ENCODE data around the gene ZDHHC14.

Gene ZDHHC14

DNA sequence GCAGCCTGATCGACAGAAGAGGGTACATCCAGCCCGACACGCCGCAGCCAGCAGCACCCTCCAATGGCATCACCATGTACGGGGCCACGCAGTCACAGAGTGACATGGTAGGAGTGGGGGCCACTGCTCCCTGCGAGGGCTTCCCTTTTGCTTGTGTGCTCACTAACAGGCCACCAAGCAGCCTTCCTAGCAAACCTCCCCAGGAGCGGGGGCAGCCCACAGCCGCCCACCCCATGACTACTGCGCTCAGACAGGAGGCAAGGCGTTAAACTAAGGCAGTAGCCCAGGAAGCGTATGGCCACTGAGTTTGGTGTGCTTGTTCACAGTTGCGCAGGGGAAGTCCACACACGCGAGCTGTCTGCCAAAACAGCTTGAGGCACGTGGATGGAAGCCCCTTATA, 272.5 kb downstream of the ZDHHC14 start:
- no peak for DNase-seq

- no peak for DNase-seq
These were observed 274.1 kb downstream of the ZDHHC14 start for GRCh38 chr6:157655139-157655538.

GRCh38 chr6:157656437-157656997, 275.5 kb downstream of the ZDHHC14 start:
- no peak for DNase-seq

GRCh38 chr6:157657754-157658153, 276.8 kb downstream of the ZDHHC14 start:
- DNase-seq = no peak

DNA sequence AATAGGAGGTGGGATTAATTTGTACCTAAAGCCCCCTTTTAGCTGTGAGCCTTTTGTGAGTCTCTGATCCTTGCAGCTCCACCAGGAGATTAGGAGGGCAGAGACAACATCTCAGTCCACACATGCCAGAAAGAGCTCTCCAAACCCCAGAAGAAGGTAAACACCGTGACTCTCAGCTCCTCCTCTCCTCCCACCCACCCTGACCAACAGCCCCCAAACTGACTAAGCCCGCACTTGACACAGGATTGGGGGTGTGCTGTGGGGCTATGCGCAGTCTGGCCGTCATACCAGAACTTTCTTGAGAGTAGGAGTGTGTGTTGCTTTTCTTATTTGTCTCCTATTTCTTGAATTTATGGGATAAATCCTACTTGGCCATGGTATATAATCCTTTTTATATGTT, 277.3 kb downstream of the ZDHHC14 start:
- DNase-seq = no peak

GRCh38 chr6:157659536-157660271, 278.7 kb downstream of the ZDHHC14 start:
- no peak for DNase-seq

DNA sequence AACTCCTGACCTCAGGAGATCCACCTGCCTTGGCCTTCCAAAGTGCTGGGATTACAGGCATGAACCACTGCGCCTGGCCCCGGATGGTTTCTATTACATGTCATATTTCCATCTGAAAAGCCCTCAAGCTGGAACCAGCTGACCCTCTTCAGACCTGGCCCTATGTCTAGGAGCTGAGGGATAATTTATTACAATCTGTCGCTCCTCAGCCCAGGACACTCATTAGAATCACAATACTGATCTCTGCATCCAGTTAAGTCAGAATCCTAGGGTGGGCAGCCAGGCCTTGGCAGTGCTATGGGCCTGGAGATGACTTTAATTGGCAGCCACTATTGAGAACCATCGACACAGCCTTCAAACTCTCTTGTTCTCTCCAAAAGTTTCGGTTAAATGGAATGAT, 279.4 kb downstream of the ZDHHC14 start:
- DNase-seq = no peak

DNA sequence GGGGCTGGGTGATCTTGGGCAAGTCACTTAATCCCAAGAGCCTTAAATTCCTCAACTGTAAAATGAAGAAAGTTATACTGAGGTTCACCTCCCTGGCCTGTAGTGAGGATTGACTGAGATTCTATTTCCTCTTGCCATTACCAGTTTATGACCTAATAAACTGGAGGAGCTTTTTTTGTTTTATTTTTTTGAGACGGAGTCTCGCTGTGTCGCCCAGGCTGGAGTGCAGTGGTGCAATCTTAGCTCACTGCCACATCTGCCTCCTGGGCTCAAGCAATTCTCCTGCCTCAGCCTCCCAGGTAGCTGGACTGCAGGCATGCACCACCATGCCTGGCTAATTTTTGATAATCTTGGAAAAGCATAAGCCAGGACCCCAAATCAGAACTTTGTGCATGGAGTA, 280.7 kb downstream of the ZDHHC14 start:
- no peak for DNase-seq

DNA sequence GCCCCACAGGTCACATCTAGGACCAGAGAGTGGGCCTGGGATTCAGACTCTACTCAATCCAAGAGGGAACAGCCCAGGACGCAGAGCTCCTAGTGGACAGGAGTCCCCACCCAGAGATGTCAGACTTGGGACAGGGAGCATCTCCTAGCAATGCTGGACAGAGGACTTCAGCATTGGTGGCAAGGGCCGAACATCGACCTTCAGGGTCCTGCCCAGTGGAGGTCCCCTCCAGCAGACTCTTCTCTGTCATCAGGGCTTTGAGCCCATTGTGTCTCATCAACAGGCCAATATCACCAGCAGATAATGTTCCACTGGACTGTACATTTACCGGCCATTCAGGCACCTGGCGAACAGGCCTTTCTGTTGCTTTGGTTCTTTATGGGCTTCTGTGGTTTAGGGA, 282.3 kb downstream of the ZDHHC14 start:
- no peak for DNase-seq

DNA sequence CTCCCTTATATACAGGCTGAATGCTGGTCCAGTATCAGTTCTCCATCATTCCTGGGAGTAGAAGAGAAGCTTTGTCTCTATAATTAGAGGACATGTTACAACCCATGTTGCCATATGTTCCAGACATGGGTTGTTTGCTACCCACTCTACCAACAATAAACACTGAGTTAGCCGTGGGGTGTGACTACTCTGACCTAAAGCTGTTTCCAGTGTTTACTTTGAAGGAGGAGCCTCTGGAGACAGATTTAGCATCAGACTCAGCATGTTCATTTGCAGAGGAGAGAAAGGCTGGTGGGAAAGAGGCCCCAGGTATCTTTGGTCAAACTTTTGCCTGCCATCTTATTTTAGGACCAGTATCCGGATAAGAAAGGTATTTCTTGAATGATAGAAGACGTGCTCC, 284.2 kb downstream of the ZDHHC14 start:
- DNase-seq = no peak

DNA sequence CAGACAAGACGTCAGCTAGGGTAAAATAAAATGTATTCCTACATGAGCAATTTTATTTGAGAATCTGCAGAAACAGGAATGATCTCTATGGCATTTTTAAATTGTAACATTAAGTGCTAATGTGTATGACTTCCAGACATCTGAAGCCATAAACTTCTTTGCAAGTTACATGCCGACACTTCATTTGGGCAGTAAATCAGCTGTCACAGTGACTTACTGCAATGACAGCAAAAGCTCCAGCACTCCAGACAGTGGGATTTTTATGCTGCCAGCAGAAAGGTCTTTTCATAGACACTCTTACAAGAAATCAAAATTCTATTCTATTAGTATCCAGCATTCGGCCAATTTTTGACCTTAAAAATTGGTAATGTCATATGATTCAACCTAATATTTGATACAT, 285.7 kb downstream of the ZDHHC14 start:
- DNase-seq = no peak

GRCh38 chr6:157667211-157668008, 286.4 kb downstream of the ZDHHC14 start:
- DNase-seq = peak; percentile 55

DNA sequence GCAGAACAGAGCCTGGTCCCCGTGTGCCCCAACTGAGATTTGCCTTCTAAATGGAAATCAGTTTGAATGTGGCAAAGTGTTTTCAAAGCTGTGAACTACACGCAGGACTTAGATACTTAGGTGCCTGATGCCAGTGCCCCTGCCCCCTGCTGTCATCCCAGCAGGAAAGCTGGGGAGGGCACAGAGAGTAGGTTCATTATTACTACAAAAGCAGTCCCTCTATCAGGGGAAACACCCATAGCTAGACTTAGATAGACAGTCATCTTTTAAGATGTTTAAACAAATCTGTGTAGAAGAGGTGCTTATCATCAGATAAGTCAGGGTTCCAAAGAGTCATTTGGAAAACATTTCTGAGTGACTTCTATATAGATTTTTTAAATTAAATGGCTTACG, 287.0 kb downstream of the ZDHHC14 start:
- no peak for DNase-seq

DNA sequence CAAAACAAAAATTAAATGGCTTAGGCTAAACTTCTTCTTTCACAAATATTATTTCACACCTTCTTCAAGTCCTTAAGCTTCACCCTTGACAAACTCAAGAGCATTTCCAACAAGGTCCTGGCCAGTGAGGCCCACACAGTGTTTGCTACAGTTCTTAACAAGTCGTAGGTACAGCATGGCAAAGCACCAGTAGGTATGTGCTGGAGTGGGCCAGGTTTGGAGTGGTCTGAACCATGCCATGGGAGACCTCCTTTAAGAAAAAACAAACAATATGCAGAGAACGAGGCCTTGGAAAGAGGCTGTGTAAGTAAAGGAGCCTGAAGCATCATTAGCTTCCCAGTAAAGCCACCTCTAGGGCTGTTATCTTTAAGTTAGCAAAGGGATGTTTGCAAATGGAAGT, 287.7 kb downstream of the ZDHHC14 start:
- DNase-seq = no peak

- no peak for DNase-seq
These were observed 288.3 kb downstream of the ZDHHC14 start for GRCh38 chr6:157669323-157669722.

GRCh38 chr6:157669747-157670216, 288.8 kb downstream of the ZDHHC14 start:
- DNase-seq = no peak

GRCh38 chr6:157670466-157671186, 289.6 kb downstream of the ZDHHC14 start:
- no peak for DNase-seq

- no peak for DNase-seq
These were observed 291.9 kb downstream of the ZDHHC14 start for GRCh38 chr6:157672726-157673412.

DNA sequence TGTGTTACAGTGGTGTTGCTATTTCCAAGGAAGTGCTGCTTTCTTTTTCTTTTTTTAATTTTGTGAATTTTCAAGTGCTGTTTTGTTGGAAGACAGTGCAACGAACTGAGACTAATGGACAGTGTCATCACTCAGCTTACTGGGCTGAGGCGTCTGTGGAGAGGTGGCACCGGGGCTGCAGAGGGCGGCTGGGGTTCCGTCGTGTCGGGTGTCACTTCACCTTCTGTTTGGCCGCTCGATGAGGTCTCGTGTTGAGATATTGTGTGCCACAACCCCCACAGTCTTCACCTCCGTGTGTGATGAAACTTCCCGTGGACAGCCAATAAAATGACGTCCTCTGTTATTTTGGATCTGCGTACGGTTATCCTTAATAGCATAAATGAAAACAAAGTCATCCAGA, 292.6 kb downstream of the ZDHHC14 start:
- DNase-seq = no peak

DNA sequence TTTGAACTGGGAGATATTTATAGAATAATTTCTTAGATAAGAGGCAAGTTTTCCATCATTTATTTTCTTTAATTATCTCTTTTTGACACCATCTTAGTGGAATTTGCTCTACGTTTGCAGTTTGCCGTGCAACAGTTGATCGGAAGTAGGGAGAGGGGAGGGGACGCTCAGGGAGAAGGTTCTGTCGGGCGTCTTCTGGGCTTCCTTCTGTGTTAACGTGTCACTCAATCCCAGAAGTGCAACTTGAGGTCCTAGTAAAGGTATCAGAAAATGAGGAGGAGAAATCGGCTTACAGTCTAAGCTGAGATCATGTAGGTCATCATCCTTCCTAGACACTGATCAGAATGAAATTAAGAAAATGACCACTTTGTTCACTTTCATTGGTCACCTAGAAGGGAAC, 293.1 kb downstream of the ZDHHC14 start:
- DNase-seq = no peak

GRCh38 chr6:157675831-157676230, 294.8 kb downstream of the ZDHHC14 start:
- no peak for DNase-seq

DNA sequence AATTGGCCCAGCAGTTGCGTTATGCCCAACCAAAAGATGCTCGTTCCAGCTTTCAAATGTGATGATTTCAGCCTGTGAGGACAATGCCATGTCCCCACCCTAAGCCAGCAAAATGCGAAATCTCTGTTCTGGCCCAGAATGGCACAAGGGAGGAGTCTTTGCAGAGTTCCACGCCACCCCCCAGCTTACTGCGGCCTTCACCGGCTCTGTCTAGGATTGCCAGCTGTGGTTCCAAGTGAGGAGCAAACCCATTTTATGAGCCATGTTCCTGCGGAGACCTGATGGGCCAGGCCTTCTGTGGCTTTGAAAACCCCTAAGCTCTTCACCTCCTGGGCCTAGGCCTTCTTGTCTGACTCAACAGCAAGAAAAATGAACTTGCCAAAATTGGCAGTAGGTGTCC, 295.3 kb downstream of the ZDHHC14 start:
- DNase-seq = no peak

GRCh38 chr6:157677235-157677634, 296.2 kb downstream of the ZDHHC14 start:
- no peak for DNase-seq

All from kidney glomerular epithelial cell (primary cell).